ENCODE results near the gene AGRN.

Gene AGRN

GRCh38 chr1:1020000-1020404, at the start of gene AGRN:
Gene AGRN (plus strand): TSS chr1:1020120. CDS start chr1:1020173, 53 bp downstream.
- DNase-seq (ENCODE audit: low read depth) = no peak
- TF ChIP-seq CTCF (conservative IDR thresholded peaks at IDR 0.05; ENCODE audit: low read length) = no peak
- peak within 1 kb of the TSS; percentile 66 for H3K4me3 ChIP-seq (ENCODE audit: low read length)

- DNase-seq (ENCODE audit: low read depth) = no peak
- TF ChIP-seq CTCF (conservative IDR thresholded peaks at IDR 0.05; ENCODE audit: low read length) = no peak
- H3K4me3 ChIP-seq (ENCODE audit: low read length) = no peak overlapping the region
Observed at GRCh38 chr1:970242-970972, 49.5 kb upstream of the AGRN start.

- no peak for DNase-seq (ENCODE audit: low read depth)
- H3K4me3 ChIP-seq (ENCODE audit: low read length) = no peak overlapping the region
- TF ChIP-seq CTCF (conservative IDR thresholded peaks at IDR 0.05; ENCODE audit: low read length) = no peak
Observed at GRCh38 chr1:970973-971730, 48.8 kb upstream of the AGRN start.

- no peak for DNase-seq (ENCODE audit: low read depth)
- no peak for TF ChIP-seq CTCF (conservative IDR thresholded peaks at IDR 0.05; ENCODE audit: low read length)
- no peak overlapping the region for H3K4me3 ChIP-seq (ENCODE audit: low read length)
Observed at GRCh38 chr1:971751-972506, 48.0 kb upstream of the AGRN start.

- no peak for TF ChIP-seq CTCF (conservative IDR thresholded peaks at IDR 0.05; ENCODE audit: low read length)
- no peak for DNase-seq (ENCODE audit: low read depth)
Observed at GRCh38 chr1:972726-973458, 47.0 kb upstream of the AGRN start.

GRCh38 chr1:973459-974292, 46.2 kb upstream of the AGRN start:
- H3K4me3 ChIP-seq (ENCODE audit: low read length) = no peak overlapping the region
- no peak for DNase-seq (ENCODE audit: low read depth)
- no peak for TF ChIP-seq CTCF (conservative IDR thresholded peaks at IDR 0.05; ENCODE audit: low read length)

More at GRCh38 chr1:972726-973458, 47.0 kb upstream of the AGRN start:
- no peak overlapping the region for H3K4me3 ChIP-seq (ENCODE audit: low read length)
